Measurements from ENCODE around the gene NCS1.

DNA sequence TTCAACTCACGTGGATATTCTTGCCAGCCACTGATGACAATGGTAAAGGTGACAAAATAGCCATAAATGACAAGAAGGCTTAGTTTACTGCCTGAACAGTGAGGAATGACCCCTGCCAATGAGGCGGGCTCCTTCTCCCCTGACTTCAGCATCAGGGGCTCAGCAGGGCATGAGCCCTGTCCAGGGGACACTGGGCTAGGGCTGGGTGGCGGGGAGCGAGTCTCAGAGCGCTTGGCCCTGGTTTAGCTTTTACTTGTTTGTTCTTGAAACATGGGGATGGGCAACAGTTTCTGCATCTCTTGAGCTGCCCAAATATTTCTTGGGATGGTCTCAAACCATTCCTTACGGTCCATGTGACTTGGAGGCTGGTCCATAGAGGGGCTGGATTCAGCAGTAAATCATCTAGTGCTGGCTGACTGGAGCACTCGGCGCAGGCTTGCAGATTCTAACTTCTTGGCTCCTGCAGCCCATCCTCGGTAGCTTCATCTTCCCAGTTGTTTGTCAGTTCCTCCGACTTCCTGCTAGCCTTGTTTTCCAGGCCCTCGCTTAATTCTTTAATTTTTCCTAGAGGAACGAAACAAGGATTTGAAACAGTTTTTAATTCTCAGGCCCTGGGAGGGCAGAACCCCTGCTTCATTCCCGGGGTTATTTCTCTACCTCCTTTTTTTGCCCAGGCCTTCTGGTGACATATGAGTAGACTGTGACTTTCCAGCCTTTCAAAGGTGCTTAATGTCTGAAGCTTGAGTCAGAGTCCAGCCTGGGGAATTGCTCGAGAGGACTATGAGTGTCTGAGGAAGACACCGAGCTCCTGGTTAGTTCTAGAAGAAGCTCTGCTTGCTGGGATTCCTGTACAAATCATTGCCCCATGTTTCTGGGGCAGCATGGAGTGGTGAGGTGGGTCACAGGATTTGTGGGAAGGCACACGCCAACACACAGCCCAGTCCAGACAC lies 88.9 kb downstream of the NCS1 start:
- TF ChIP-seq, protein P1, sequence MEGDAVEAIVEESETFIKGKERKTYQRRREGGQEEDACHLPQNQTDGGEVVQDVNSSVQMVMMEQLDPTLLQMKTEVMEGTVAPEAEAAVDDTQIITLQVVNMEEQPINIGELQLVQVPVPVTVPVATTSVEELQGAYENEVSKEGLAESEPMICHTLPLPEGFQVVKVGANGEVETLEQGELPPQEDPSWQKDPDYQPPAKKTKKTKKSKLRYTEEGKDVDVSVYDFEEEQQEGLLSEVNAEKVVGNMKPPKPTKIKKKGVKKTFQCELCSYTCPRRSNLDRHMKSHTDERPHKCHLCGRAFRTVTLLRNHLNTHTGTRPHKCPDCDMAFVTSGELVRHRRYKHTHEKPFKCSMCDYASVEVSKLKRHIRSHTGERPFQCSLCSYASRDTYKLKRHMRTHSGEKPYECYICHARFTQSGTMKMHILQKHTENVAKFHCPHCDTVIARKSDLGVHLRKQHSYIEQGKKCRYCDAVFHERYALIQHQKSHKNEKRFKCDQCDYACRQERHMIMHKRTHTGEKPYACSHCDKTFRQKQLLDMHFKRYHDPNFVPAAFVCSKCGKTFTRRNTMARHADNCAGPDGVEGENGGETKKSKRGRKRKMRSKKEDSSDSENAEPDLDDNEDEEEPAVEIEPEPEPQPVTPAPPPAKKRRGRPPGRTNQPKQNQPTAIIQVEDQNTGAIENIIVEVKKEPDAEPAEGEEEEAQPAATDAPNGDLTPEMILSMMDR (conservative IDR thresholded peaks at IDR 0.05 in 1 of 2, IDR thresholded peaks at IDR 0.05 in 1 of 2; ENCODE audit: extremely low read depth in 1 of 2, insufficient read depth in 1 of 2, low read depth in 1 of 2, low read length in 2 of 2) = no peak
- no peak for TF ChIP-seq EZH2 (IDR thresholded peaks at IDR 0.05; ENCODE audit: borderline replicate concordance, low read length)

Data from mammary epithelial cell (primary cell).